Ramos (cell line): ENCODE results near the gene MTHFSD.

ENCODE experiments used
- in situ Hi-C: fragments of 300-500 bp; cut with MboI; formaldehyde crosslinking; loops from one replicate; pipeline ENCODE4 v1.14.3; 2022; ENCODE audit warnings: low sequenced_read_pairs; ENCODE audit not compliant: unreplicated experiment

MTHFSD gene

GRCh38 chr16:86533767-86534351, 21.2 kb downstream of the MTHFSD start:
- in situ Hi-C loops: no loop called here

GRCh38 chr16:86533076-86533475, 22.0 kb downstream of the MTHFSD start:
- in situ Hi-C loops: no loop called here

- in situ Hi-C loops: no loop called here
Observed at GRCh38 chr16:86532526-86532815, 22.6 kb downstream of the MTHFSD start.

GRCh38 chr16:86531641-86532525, 23.2 kb downstream of the MTHFSD start:
- in situ Hi-C loops: no loop called here

GRCh38 chr16:86531191-86531545, 23.9 kb downstream of the MTHFSD start:
- in situ Hi-C loops: no loop called here

GRCh38 chr16:86530251-86531190, 24.5 kb downstream of the MTHFSD start:
- in situ Hi-C loops: no loop called here

- in situ Hi-C loops: no loop called here
Observed at GRCh38 chr16:86529160-86529559, 25.9 kb downstream of the MTHFSD start.

- in situ Hi-C loops: no loop called here
Observed at GRCh38 chr16:86528061-86528929, 26.7 kb downstream of the MTHFSD start.

- in situ Hi-C loops: no loop called here
Observed at GRCh38 chr16:86527366-86527765, 27.7 kb downstream of the MTHFSD start.

GRCh38 chr16:86525696-86526095, 29.3 kb downstream of the MTHFSD start:
- in situ Hi-C loops: no loop called here

- in situ Hi-C loops: no loop called here
Observed at GRCh38 chr16:86524029-86524428, 31.0 kb downstream of the MTHFSD start.

- in situ Hi-C loops: no loop called here
Observed at GRCh38 chr16:86523166-86523740, 31.8 kb downstream of the MTHFSD start.

- in situ Hi-C loops: no loop called here
Observed at GRCh38 chr16:86522634-86523033, 32.4 kb downstream of the MTHFSD start.

GRCh38 chr16:86521236-86522197, 33.5 kb downstream of the MTHFSD start:
- in situ Hi-C loops: no loop called here

- in situ Hi-C loops: no loop called here
Observed at GRCh38 chr16:86520317-86521210, 34.5 kb downstream of the MTHFSD start.

GRCh38 chr16:86519649-86520316, 35.3 kb downstream of the MTHFSD start:
- in situ Hi-C loops: loop anchor here (5.0 to 10.0 kb wide), 3 partner anchors 182 to 705 kb away; no protein-coding TSS in a partner anchor
